CD14-positive monocyte (primary cell): ENCODE results near the gene MARS1. TPM values are rescaled to one million over a fixed set of nuclear protein-coding genes. Genes with fewer than 3 reads are reported as not detected.

Experiments used
- DNase-seq, 3 donors: peaks; one replicate each; pipeline ENCODE4 v3.0.0-alpha.2; 2011 to 2022
- H2AFZ ChIP-seq: 2 replicates; pipeline ENCODE4 v1.6.0; 2012; ENCODE audit warnings: mild to moderate bottlenecking, low read depth, low read length, inconsistent platforms; ENCODE audit not compliant: insufficient read depth, poor library complexity, severe bottlenecking
- H3K27ac ChIP-seq, 2 donors: 1 replicate in 1 of 2; 2 replicates in 1 of 2; pipeline ENCODE4 v1.5.1; 2012 to 2013; ENCODE audit warnings: low read length in 2 of 2, control low read depth in 1 of 2, inconsistent platforms in 1 of 2, low read depth in 1 of 2, mild to moderate bottlenecking in 1 of 2
- H3K27me3 ChIP-seq, 2 donors: one replicate each; pipeline versions ENCODE4 v1.6.0 to v1.6.1; 2011 to 2013; ENCODE audit warnings: low read length in 2 of 2; ENCODE audit not compliant: control insufficient read depth in 2 of 2, insufficient read depth in 2 of 2
- H3K36me3 ChIP-seq, 2 donors: replicated peaks in 1 of 2; 1 replicate in 1 of 2; 2 replicates in 1 of 2; pipeline versions ENCODE4 v1.5.1 to v1.6.1; 2012 to 2013; ENCODE audit warnings: low read length in 2 of 2, control low read depth in 1 of 2, inconsistent platforms in 1 of 2, mild to moderate bottlenecking in 1 of 2; ENCODE audit not compliant: insufficient read depth in 2 of 2, control insufficient read depth in 1 of 2
- H3K4me1 ChIP-seq, 2 donors: 1 replicate in 1 of 2; 2 replicates in 1 of 2; pipeline versions ENCODE4 v1.5.1 to v1.6.1; 2012 to 2013; ENCODE audit warnings: low read length in 2 of 2, control low read depth in 1 of 2, inconsistent platforms in 1 of 2, mild to moderate bottlenecking in 1 of 2, moderate library complexity in 1 of 2; ENCODE audit not compliant: insufficient read depth in 2 of 2, control insufficient read depth in 1 of 2
- H3K4me2 ChIP-seq: replicated peaks from 2 replicates; pipeline ENCODE3; 2012; ENCODE audit warnings: low read length, moderate library complexity, mild to moderate bottlenecking; ENCODE audit not compliant: poor library complexity, severe bottlenecking; ENCODE audit errors: extremely low read depth
- H3K4me3 ChIP-seq, 3 experiments: fragments of 200-600 bp in 1 of 3; sonication (generic) in 1 of 3; replicated peaks in 1 of 3; 1 replicate in 2 of 3; 2 replicates in 1 of 3; pipeline ENCODE4 v1.5.1; 2011 to 2013; ENCODE audit warnings: low read length in 3 of 3, mild to moderate bottlenecking in 3 of 3, control low read depth in 2 of 3, low read depth in 2 of 3, inconsistent platforms in 1 of 3, moderate library complexity in 1 of 3
- H3K79me2 ChIP-seq: 2 replicates; pipeline ENCODE4 v1.6.0; 2012; ENCODE audit warnings: mild to moderate bottlenecking, control low read depth, inconsistent platforms, low read length, moderate library complexity; ENCODE audit not compliant: insufficient read depth
- H3K9ac ChIP-seq: 2 replicates; pipeline ENCODE4 v1.6.0; 2017; ENCODE audit warnings: low read length, mild to moderate bottlenecking; ENCODE audit not compliant: insufficient read depth, poor library complexity, severe bottlenecking
- H3K9me3 ChIP-seq, 2 donors: replicated peaks in 1 of 2; 1 replicate in 1 of 2; 2 replicates in 1 of 2; pipeline versions ENCODE4 v1.5.1 to v1.6.1; 2012 to 2013; ENCODE audit warnings: low read length in 2 of 2, control low read depth in 1 of 2; ENCODE audit not compliant: control insufficient read depth in 1 of 2, insufficient read depth in 1 of 2
- H4K20me1 ChIP-seq: 2 replicates; pipeline ENCODE4 v1.6.0; 2012; ENCODE audit warnings: mild to moderate bottlenecking, low read length, control low read depth, moderate library complexity; ENCODE audit not compliant: insufficient read depth
- H3K27ac Mint-ChIP-seq, 7 donors: one replicate each; pipeline ENCODE4 v1.8.0; 2020; ENCODE audit warnings: mild to moderate bottlenecking in 7 of 7, mixed read lengths in 7 of 7, moderate library complexity in 6 of 7, inconsistent platforms in 2 of 7
- H3K27me3 Mint-ChIP-seq, 3 donors: one replicate each; pipeline ENCODE4 v1.8.0; 2021 to 2022; ENCODE audit warnings: low read depth in 3 of 3, mild to moderate bottlenecking in 3 of 3, mixed read lengths in 3 of 3, moderate library complexity in 3 of 3, inconsistent platforms in 1 of 3
- H3K36me3 Mint-ChIP-seq, 2 donors: one replicate each; pipeline ENCODE4 v1.8.0; 2020; ENCODE audit warnings: mixed read lengths in 2 of 2, inconsistent platforms in 1 of 2, mild to moderate bottlenecking in 1 of 2
- H3K4me1 Mint-ChIP-seq: one replicate; pipeline ENCODE4 v1.8.0; 2020; ENCODE audit warnings: mild to moderate bottlenecking, mixed read lengths
- H3K4me3 Mint-ChIP-seq, 2 donors: one replicate each; pipeline ENCODE4 v1.8.0; 2020; ENCODE audit warnings: mild to moderate bottlenecking in 2 of 2, mixed read lengths in 2 of 2, moderate library complexity in 1 of 2
- H3K9me3 Mint-ChIP-seq, 7 donors: one replicate each; pipeline ENCODE4 v1.8.0; 2020 to 2022; ENCODE audit warnings: mixed read lengths in 7 of 7, mild to moderate bottlenecking in 6 of 7, moderate library complexity in 6 of 7, inconsistent platforms in 2 of 7
- WGBS: methylation state at CpG from one replicate; pipeline ENCODE4 v1.1.5; 2013; ENCODE audit warnings: missing lambda C conversion rate; ENCODE audit not compliant: insufficient coverage; 5-methylcytosine and 5-hydroxymethylcytosine counted together
- intact Hi-C, 2 donors: fragments of 100-400 bp; cut with micrococcal nuclease; formaldehyde crosslinking; loops; one replicate each; pipeline versions ENCODE4 v1.15.0 to v1.15.1; 2023
- polyA plus RNA-seq, 3 donors: library from polyadenylated mRNA; depleted of rRNA in 1 of 3; unstranded in 2 of 3; stranded (reverse) in 1 of 3; fragments of 300-500 nt in 2 of 3; fragments of >200 nt in 1 of 3; fragmentation: Illumina TruSeq in 2 of 3; gene quantifications; 1 replicate in 2 of 3; 2 replicates in 1 of 3; pipeline ENCODE4 v1.2.3, GENCODE V29; 2012 to 2021
- TF ChIP-seq, protein P1 (sequence below): fragments of 200-600 bp; IDR thresholded peaks from one replicate; pipeline ENCODE4 v1.8.0; 2022; ENCODE audit warnings: antibody characterized with exemption, mild to moderate bottlenecking

The MARS1 gene
- polyA plus RNA-seq, 3 donors: 63.5 to 164 (median 79.8) TPM

DNA sequence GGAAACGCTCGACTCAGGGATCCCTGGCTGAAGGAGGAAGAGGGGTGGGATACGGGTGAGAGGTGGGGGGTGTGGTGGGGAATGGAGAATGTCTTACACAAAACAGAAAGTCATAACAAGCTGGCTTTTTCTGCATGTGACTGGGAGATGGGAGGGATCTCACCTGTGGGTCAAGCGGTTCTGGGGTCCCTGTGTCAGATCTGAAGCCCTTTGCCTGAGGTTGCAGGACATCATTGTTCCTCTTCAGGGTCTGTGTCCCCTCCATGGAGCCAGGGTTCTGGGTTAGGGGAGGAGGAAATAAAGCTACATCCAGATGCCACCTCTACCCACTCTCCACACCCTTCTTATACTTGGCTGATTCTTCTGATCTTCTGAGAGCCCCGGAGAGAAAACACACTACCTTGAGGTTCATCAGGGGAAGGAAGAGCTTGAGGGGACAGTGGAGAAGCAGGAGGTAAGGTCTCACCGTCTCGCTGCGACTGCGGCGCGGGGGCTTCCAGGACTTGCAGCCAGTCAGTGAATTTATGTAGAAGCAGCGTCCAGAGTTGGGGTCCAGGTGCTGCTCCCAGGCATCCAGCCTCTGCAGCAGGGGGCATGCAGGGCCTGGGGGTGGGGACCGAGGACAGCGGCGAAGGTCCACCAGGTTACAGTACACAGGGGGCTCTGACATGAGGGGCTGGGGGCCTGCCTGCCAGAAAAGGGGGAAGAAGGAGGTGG is 10.7 kb upstream of the MARS1 start:
- H3K4me2 ChIP-seq: peak overlapping the region; percentile 89
- WGBS: 4% methylated on average over 11 of the region's 15 CpGs

More for the DNA sequence above, 10.7 kb upstream of the MARS1 start:
- peaks cover 54 to 73% of the 10 kb centered on the region in 2 donors for H3K4me1 ChIP-seq
- H3K9ac ChIP-seq: peak overlapping the region; percentile 83
- no peaks in the 10 kb centered on the region for H3K27me3 ChIP-seq
- peaks cover 33 to 46% of the 10 kb centered on the region in 2 donors for H3K36me3 Mint-ChIP-seq
- H3K27ac ChIP-seq: peak overlapping the region; percentile 62 to 83
- TF ChIP-seq, protein P1, sequence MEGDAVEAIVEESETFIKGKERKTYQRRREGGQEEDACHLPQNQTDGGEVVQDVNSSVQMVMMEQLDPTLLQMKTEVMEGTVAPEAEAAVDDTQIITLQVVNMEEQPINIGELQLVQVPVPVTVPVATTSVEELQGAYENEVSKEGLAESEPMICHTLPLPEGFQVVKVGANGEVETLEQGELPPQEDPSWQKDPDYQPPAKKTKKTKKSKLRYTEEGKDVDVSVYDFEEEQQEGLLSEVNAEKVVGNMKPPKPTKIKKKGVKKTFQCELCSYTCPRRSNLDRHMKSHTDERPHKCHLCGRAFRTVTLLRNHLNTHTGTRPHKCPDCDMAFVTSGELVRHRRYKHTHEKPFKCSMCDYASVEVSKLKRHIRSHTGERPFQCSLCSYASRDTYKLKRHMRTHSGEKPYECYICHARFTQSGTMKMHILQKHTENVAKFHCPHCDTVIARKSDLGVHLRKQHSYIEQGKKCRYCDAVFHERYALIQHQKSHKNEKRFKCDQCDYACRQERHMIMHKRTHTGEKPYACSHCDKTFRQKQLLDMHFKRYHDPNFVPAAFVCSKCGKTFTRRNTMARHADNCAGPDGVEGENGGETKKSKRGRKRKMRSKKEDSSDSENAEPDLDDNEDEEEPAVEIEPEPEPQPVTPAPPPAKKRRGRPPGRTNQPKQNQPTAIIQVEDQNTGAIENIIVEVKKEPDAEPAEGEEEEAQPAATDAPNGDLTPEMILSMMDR: no peak
- no peak for DNase-seq
- intact Hi-C loops: loop anchor here (5.0 to 10.0 kb wide), 4 partner anchors 45 to 148 kb away; partner anchors contain the start of genes DCTN2 (in 2 of the 2), DDIT3 (in 1 of the 2) and MBD6 (in 1 of the 2)
- peak overlapping the region; percentile 97 to 99 for H3K4me3 Mint-ChIP-seq
- peaks cover 0 to 2% (median 0%) of the 10 kb centered on the region in 3 donors for H3K27me3 Mint-ChIP-seq
- H2AFZ ChIP-seq: peak overlapping the region; percentile 72
- peaks cover 80% of the 10 kb centered on the region for H3K79me2 ChIP-seq
- H3K36me3 ChIP-seq: peaks cover 27 to 34% of the 10 kb centered on the region in 2 donors
- no peaks in the 10 kb centered on the region for H3K9me3 ChIP-seq
- H3K4me1 Mint-ChIP-seq: peaks cover 71% of the 10 kb centered on the region
- peaks cover 0 to 1% (median 0%) of the 10 kb centered on the region in 7 donors for H3K9me3 Mint-ChIP-seq
- H4K20me1 ChIP-seq: peaks cover 44% of the 10 kb centered on the region
- H3K27ac Mint-ChIP-seq: peak overlapping the region; percentile 86 to 97 (median 96)
- H3K4me3 ChIP-seq: peak overlapping the region; percentile 79 to 100 (median 86)
